HEK293 (cell line): Measurements from ENCODE around the gene TRAPPC5.

Source experiments
- CTCF ChIA-PET: fragments of 350-600 bp; formaldehyde crosslinking; extraction: SDS; loops from one replicate; lab custom pipeline; 2021; ENCODE audit warnings: antibody characterized with exemption; lab: Yijun Ruan, JAX
- POLR2A ChIA-PET: fragments of 300-600 bp; formaldehyde crosslinking; extraction: SDS; loops from one replicate; lab custom pipeline; 2020; ENCODE audit warnings: antibody characterized with exemption, inconsistent platforms; lab: Yijun Ruan, JAX
- H3K27ac ChIP-seq: fragments of 200-500 bp; sonication (Bioruptor generic); 2 replicates; pipeline ENCODE4 v1.5.1; 2014; ENCODE audit warnings: low read depth, low read length, control low read depth, inconsistent platforms; ENCODE audit errors: extremely low read depth
- H3K36me3 ChIP-seq, 2 experiments: fragments of 200-500 bp in 1 of 2; sonication (Bioruptor generic) in 1 of 2; 1 replicate in 1 of 2; 2 replicates in 1 of 2; pipeline ENCODE4 v1.5.1; 2014 to 2017; ENCODE audit warnings: inconsistent platforms in 2 of 2, low read length in 2 of 2; ENCODE audit not compliant: control insufficient read depth in 2 of 2, insufficient read depth in 1 of 2
- H3K4me1 ChIP-seq: fragments of 200-500 bp; sonication (Bioruptor generic); 2 replicates; pipeline ENCODE4 v1.5.1; 2014; ENCODE audit warnings: mild to moderate bottlenecking, low read length, inconsistent platforms; ENCODE audit not compliant: control insufficient read depth, insufficient read depth
- H3K4me3 ChIP-seq: 2 replicates; pipeline ENCODE4 v1.5.1; 2011; ENCODE audit warnings: low read depth, mild to moderate bottlenecking, control low read depth, low read length, moderate library complexity
- H3K9me3 ChIP-seq: fragments of 200-500 bp; sonication (Bioruptor generic); 2 replicates; pipeline ENCODE4 v1.5.1; 2014; ENCODE audit warnings: low read depth, low read length, inconsistent platforms; ENCODE audit not compliant: control insufficient read depth, insufficient read depth
- EGR2 ChIP-seq: fragments of 450-650 bp; formaldehyde crosslinking; IDR thresholded peaks from 2 replicates; pipeline ENCODE4 v1.5.1; 2016; ENCODE audit warnings: low read depth, missing biosample characterization, missing genetic modification characterization
- GLIS1 ChIP-seq: fragments of 450-650 bp; formaldehyde crosslinking; IDR thresholded peaks from 2 replicates; pipeline ENCODE4 v1.5.1; 2016; ENCODE audit warnings: missing biosample characterization, missing genetic modification characterization
- GLIS2 ChIP-seq: fragments of 450-650 bp; formaldehyde crosslinking; IDR thresholded peaks from 2 replicates; pipeline ENCODE4 v1.5.1; 2016; ENCODE audit warnings: missing biosample characterization, missing genetic modification characterization
- KLF1 ChIP-seq: fragments of 450-650 bp; formaldehyde crosslinking; IDR thresholded peaks from 2 replicates; pipeline ENCODE4 v1.5.1; 2016; ENCODE audit warnings: missing biosample characterization, missing genetic modification characterization
- PRDM1 ChIP-seq: fragments of 450-650 bp; formaldehyde crosslinking; IDR thresholded peaks from 2 replicates; pipeline ENCODE4; 2016; ENCODE audit warnings: missing biosample characterization, missing genetic modification characterization
- PRDM6 ChIP-seq: fragments of 450-650 bp; formaldehyde crosslinking; IDR thresholded peaks from 2 replicates; pipeline ENCODE4 v1.5.1; 2017; ENCODE audit warnings: missing biosample characterization, missing genetic modification characterization
- SALL2 ChIP-seq: fragments of 450-650 bp; formaldehyde crosslinking; IDR thresholded peaks from 2 replicates; pipeline ENCODE4 v1.5.0; 2017; ENCODE audit warnings: missing biosample characterization, mild to moderate bottlenecking, missing genetic modification characterization, borderline replicate concordance
- SCRT1 ChIP-seq: fragments of 450-650 bp; formaldehyde crosslinking; IDR thresholded peaks from 2 replicates; pipeline ENCODE4 v1.5.1; 2016; ENCODE audit warnings: missing biosample characterization, missing genetic modification characterization, borderline replicate concordance
- TRIM28 ChIP-seq: IDR thresholded peaks from 2 replicates; pipeline ENCODE4 v1.6.1; 2011; ENCODE audit warnings: low read length, control low read depth, borderline replicate concordance
- ZBTB17 ChIP-seq: fragments of 450-650 bp; formaldehyde crosslinking; IDR thresholded peaks from 2 replicates; pipeline ENCODE4 v1.5.1; 2016; ENCODE audit warnings: missing biosample characterization, missing genetic modification characterization
- ZNF23 ChIP-seq: fragments of 450-650 bp; formaldehyde crosslinking; IDR thresholded peaks from 2 replicates; pipeline ENCODE4 v1.5.1; 2016; ENCODE audit warnings: missing biosample characterization, missing genetic modification characterization, borderline replicate concordance
- ZNF366 ChIP-seq: fragments of 450-650 bp; formaldehyde crosslinking; conservative IDR thresholded peaks from 2 replicates; pipeline ENCODE4 v1.5.1; 2016; ENCODE audit warnings: missing biosample characterization, missing genetic modification characterization
- ZNF560 ChIP-seq: fragments of 450-650 bp; formaldehyde crosslinking; IDR thresholded peaks from 2 replicates; pipeline ENCODE4 v1.5.1; 2017; ENCODE audit warnings: missing biosample characterization, missing genetic modification characterization, borderline replicate concordance
- ZNF596 ChIP-seq: fragments of 450-650 bp; IDR thresholded peaks from 2 replicates; pipeline ENCODE4 v1.5.0; 2018; ENCODE audit warnings: missing biosample characterization, mild to moderate bottlenecking, missing genetic modification characterization, moderate library complexity
- ZNF600 ChIP-seq: fragments of 450-650 bp; formaldehyde crosslinking; IDR thresholded peaks from 2 replicates; pipeline ENCODE4 v1.5.1; 2016; ENCODE audit warnings: missing biosample characterization, missing genetic modification characterization
- ZNF670 ChIP-seq: fragments of 450-650 bp; formaldehyde crosslinking; IDR thresholded peaks from 2 replicates; pipeline ENCODE4 v1.5.1; 2016; ENCODE audit warnings: missing biosample characterization, missing genetic modification characterization, low read depth
- ZNF837 ChIP-seq: fragments of 450-650 bp; formaldehyde crosslinking; IDR thresholded peaks from 2 replicates; pipeline ENCODE4 v1.5.1; 2016; ENCODE audit warnings: missing biosample characterization, missing genetic modification characterization
- ZNF843 ChIP-seq: fragments of 450-650 bp; formaldehyde crosslinking; IDR thresholded peaks from 2 replicates; pipeline ENCODE4 v1.5.1; 2016; ENCODE audit warnings: missing biosample characterization, missing genetic modification characterization

The TRAPPC5 gene

GRCh38 chr19:7645163-7645562 is 35.5 kb upstream of the TRAPPC5 start:
- POLR2A ChIA-PET: interaction anchor here (0.6 kb wide), 3 partner anchors 11 to 306 kb away, joined by 3 to 7 read pairs (median 4); no protein-coding TSS in a partner anchor
- TF ChIP-seq ZNF600 (tag by site-specific recombination): peak; percentile 34; the same call in 1 of the 2 replicates
- no peak for TF ChIP-seq PRDM6 (tag by site-specific recombination)
- Histone ChIP-seq H3K4me3 (no peak overlapping the region), H3K27ac (no peak overlapping the region), H3K36me3 (peaks cover 3 to 11% of the 10 kb centered on the region in 2 experiments; a peak in 2 of 3 replicates), H3K9me3 (no peaks in the 10 kb centered on the region), H3K4me1 (no peaks in the 10 kb centered on the region)
- CTCF ChIA-PET: interaction anchor here (0.5 to 1.3 kb wide), 3 partner anchors 8 to 77 kb away, joined by 3 to 7 read pairs (median 3); no protein-coding TSS in a partner anchor

GRCh38 chr19:7645656-7646425 is 34.8 kb upstream of the TRAPPC5 start:
- ChIA-PET POLR2A (interaction anchor here (0.6 kb wide), 1 partner anchor 305 kb away, joined by 3 read pairs; no protein-coding TSS in a partner anchor), CTCF (interaction anchor here (0.6 kb wide), 1 partner anchor 156 kb away, joined by 3 read pairs; no protein-coding TSS in a partner anchor)
- Histone ChIP-seq H3K36me3 (peaks cover 0 to 8% of the 10 kb centered on the region in 2 experiments; a peak in 1 of 3 replicates), H3K4me1 (no peaks in the 10 kb centered on the region), H3K9me3 (no peaks in the 10 kb centered on the region), H3K4me3 (no peak overlapping the region), H3K27ac (no peak overlapping the region)
- TF ChIP-seq GLIS2 (tag by site-specific recombination) (no peak), ZNF366 (tag by site-specific recombination) (peak; percentile 57), ZBTB17 (tag by site-specific recombination) (0 out of 2 replicates have a peak, but pooled peaks have one; percentile 24), KLF1 (tag by site-specific recombination) (no peak), ZNF596 (peak; percentile 50; the same call in 1 of the 2 replicates), PRDM1 (peak; percentile 97), GLIS1 (tag by site-specific recombination) (no peak)

DNA sequence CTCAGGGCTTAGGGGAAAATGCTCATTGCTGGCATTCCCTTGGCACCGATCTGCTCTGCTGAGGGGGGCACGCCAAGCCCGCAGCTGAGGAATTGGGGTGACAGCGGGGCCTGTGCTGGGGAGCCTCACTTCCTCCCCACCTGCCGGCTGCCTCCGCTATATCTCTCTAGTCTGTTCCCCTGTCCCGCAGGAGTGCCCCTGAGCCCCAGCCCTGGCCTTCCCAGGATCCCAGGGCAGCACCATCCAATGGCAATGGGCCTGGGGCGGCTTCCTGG is 34.3 kb upstream of the TRAPPC5 start:
- POLR2A ChIA-PET: no interaction called here
- no peaks in the 10 kb centered on the region for H3K4me1 ChIP-seq

GRCh38 chr19:7647156-7647555 is 33.5 kb upstream of the TRAPPC5 start:
- ChIA-PET POLR2A (no interaction called here), CTCF (no interaction called here)
- H3K27ac ChIP-seq: no peak overlapping the region
- peaks cover 0 to 6% of the 10 kb centered on the region in 2 experiments; a peak in 1 of 3 replicates for H3K36me3 ChIP-seq
- no peaks in the 10 kb centered on the region for H3K9me3 ChIP-seq
- no peaks in the 10 kb centered on the region for H3K4me1 ChIP-seq
- TF ChIP-seq ZNF843 (tag by site-specific recombination) (no peak), EGR2 (tag by site-specific recombination) (0 out of 2 replicates have a peak, but pooled peaks have one; percentile 19), ZNF23 (no peak)
- no peak overlapping the region for H3K4me3 ChIP-seq

More for the DNA sequence above, 34.3 kb upstream of the TRAPPC5 start:
- Histone ChIP-seq H3K9me3 (no peaks in the 10 kb centered on the region), H3K27ac (no peak overlapping the region), H3K36me3 (peaks cover 0 to 8% of the 10 kb centered on the region in 2 experiments; a peak in 1 of 3 replicates), H3K4me3 (no peak overlapping the region)
- no peak for TF ChIP-seq ZNF560 (tag by site-specific recombination)
- no peak for TF ChIP-seq SCRT1 (tag by site-specific recombination)
- no peak for TF ChIP-seq ZNF837 (tag by site-specific recombination)
- TF ChIP-seq ZNF670: no peak
- TF ChIP-seq TRIM28: no peak
- TF ChIP-seq SALL2 (tag by site-specific recombination): no peak
- CTCF ChIA-PET: interaction anchor here (0.6 kb wide), 1 partner anchor 156 kb away, joined by 3 read pairs; no protein-coding TSS in a partner anchor
